CD4-positive, alpha-beta T cell treated with Interleukin-15 for 4 hours (primary cell): Measurements from ENCODE around the gene RTP1.
"Not testable (repeated sequence)": the region's sequence is repeated elsewhere in the genome, so short reads cannot be mapped to it uniquely, and the experiment has no call there.

Experiments used
- DNase-seq: peaks from one replicate; pipeline ENCODE4 v3.0.0-alpha.2; 2020; ENCODE audit warnings: low spot score

Gene RTP1

GRCh38 chr3:187198490-187198889 lies 1.2 kb downstream of the RTP1 start:
- no peak for DNase-seq

GRCh38 chr3:187199463-187200050 lies 2.3 kb downstream of the RTP1 start:
- DNase-seq: not testable (repeated sequence)

GRCh38 chr3:187205683-187206082 lies 8.4 kb downstream of the RTP1 start:
- no peak for DNase-seq

GRCh38 chr3:187207062-187207461 lies 9.8 kb downstream of the RTP1 start:
- no peak for DNase-seq

- DNase-seq: no peak
These were observed 10.3 kb downstream of the RTP1 start for GRCh38 chr3:187207624-187208023.

- no peak for DNase-seq
These were observed 10.9 kb downstream of the RTP1 start for GRCh38 chr3:187208159-187208558.

- no peak for DNase-seq
These were observed 12.2 kb downstream of the RTP1 start for GRCh38 chr3:187209491-187209890.

- no peak for DNase-seq
These were observed 12.8 kb downstream of the RTP1 start for GRCh38 chr3:187210091-187210490.

- no peak for DNase-seq
These were observed 13.4 kb downstream of the RTP1 start for GRCh38 chr3:187210545-187211327.

- no peak for DNase-seq
These were observed 14.4 kb downstream of the RTP1 start for GRCh38 chr3:187211532-187212195.

GRCh38 chr3:187212196-187212545 lies 14.9 kb downstream of the RTP1 start:
- no peak for DNase-seq

GRCh38 chr3:187212705-187213104 lies 15.4 kb downstream of the RTP1 start:
- DNase-seq: no peak

- DNase-seq: no peak
These were observed 16.3 kb downstream of the RTP1 start for GRCh38 chr3:187213616-187214015.

GRCh38 chr3:187215460-187215859 lies 18.2 kb downstream of the RTP1 start:
- DNase-seq: no peak

GRCh38 chr3:187222801-187223200 lies 25.5 kb downstream of the RTP1 start:
- no peak for DNase-seq

- no peak for DNase-seq
These were observed 26.5 kb downstream of the RTP1 start for GRCh38 chr3:187223799-187224198.

GRCh38 chr3:187227658-187228258 lies 30.5 kb downstream of the RTP1 start:
- DNase-seq: no peak

GRCh38 chr3:187228740-187229139 lies 31.5 kb downstream of the RTP1 start:
- DNase-seq: no peak

- DNase-seq: no peak
These were observed 32.7 kb downstream of the RTP1 start for GRCh38 chr3:187230011-187230410.

- DNase-seq: no peak
These were observed 39.7 kb downstream of the RTP1 start for GRCh38 chr3:187236962-187237361.

GRCh38 chr3:187237741-187238140 lies 40.5 kb downstream of the RTP1 start:
- no peak for DNase-seq

- no peak for DNase-seq
These were observed 41.0 kb downstream of the RTP1 start for GRCh38 chr3:187238239-187238638.

- DNase-seq: not testable (repeated sequence)
These were observed 41.5 kb downstream of the RTP1 start for GRCh38 chr3:187238835-187239234.
